Urinary bladder (tissue), 4 donors: ENCODE measurements around the gene EBF4. TPM values are rescaled to one million over a fixed set of nuclear protein-coding genes. Genes with fewer than 3 reads are reported as not detected.
"Not testable (repeated sequence)": the region's sequence is repeated elsewhere in the genome, so short reads cannot be mapped to it uniquely, and the experiment has no call there.

Source experiments
- DNase-seq: peaks from one replicate; pipeline ENCODE4 v3.0.0-alpha.2; 2015; ENCODE audit errors: extremely low spot score
- H3K27ac ChIP-seq: one replicate; pipeline ENCODE4 v1.5.1; 2013; ENCODE audit warnings: low read depth, mild to moderate bottlenecking, moderate library complexity
- H3K36me3 ChIP-seq: one replicate; pipeline ENCODE4 v1.6.1; 2013; ENCODE audit warnings: mild to moderate bottlenecking, moderate library complexity; ENCODE audit not compliant: insufficient read depth
- H3K4me1 ChIP-seq: one replicate; pipeline ENCODE4 v1.6.1; 2013; ENCODE audit warnings: mild to moderate bottlenecking, moderate library complexity; ENCODE audit not compliant: insufficient read depth
- H3K4me3 ChIP-seq: one replicate; pipeline ENCODE4 v1.5.1; 2013; ENCODE audit warnings: low read depth, low read length
- whole genome bisulfite sequencing: extraction: QIAGEN DNeasy Blood & Tissue Kit; methylation state at CpG from one replicate; pipeline ENCODE4 v1.1.7; 2013; 5-methylcytosine and 5-hydroxymethylcytosine counted together
- polyA plus RNA-seq: library from polyadenylated mRNA; stranded (reverse); fragments of 200-250 nt; gene quantifications from one replicate; pipeline ENCODE4 v1.2.3, GENCODE V29; 2013
- total RNA-seq: library from RNA; depleted of rRNA; stranded (reverse); fragments of >200 nt; gene quantifications from one replicate; pipeline ENCODE4 v1.2.3, GENCODE V29; 2014
- donor health status: healthy with polysubstance abuse.
- donor health status: healthy.

The EBF4 gene
- total and polyA plus RNA-seq, 2 donors = 9.3 to 28.9 TPM

- peaks cover 10% of the 10 kb centered on the region for H3K36me3 ChIP-seq
Measured at GRCh38 chr20:2658414-2659354, 33.9 kb upstream of the EBF4 start.

GRCh38 chr20:2659547-2659946 lies 33.0 kb upstream of the EBF4 start:
- no peaks in the 10 kb centered on the region for H3K4me1 ChIP-seq
- H3K4me3 ChIP-seq = no peak overlapping the region
- H3K27ac ChIP-seq = no peak overlapping the region
- 90% methylated on average over 10 of the region's 10 CpGs for WGBS
- peaks cover 10% of the 10 kb centered on the region for H3K36me3 ChIP-seq
- no peak for DNase-seq

More at GRCh38 chr20:2658414-2659354, 33.9 kb upstream of the EBF4 start:
- DNase-seq = no peak
- no peaks in the 10 kb centered on the region for H3K4me1 ChIP-seq
- WGBS = 74% methylated on average over 13 of the region's 13 CpGs
- no peak overlapping the region for H3K27ac ChIP-seq
- H3K4me3 ChIP-seq = no peak overlapping the region

GRCh38 chr20:2663364-2663886 lies 29.2 kb upstream of the EBF4 start:
- WGBS = 9% methylated on average over 13 of the region's 13 CpGs
- DNase-seq = no peak
- Histone ChIP-seq H3K4me3 (peak overlapping the region; percentile 82), H3K36me3 (no peaks in the 10 kb centered on the region), H3K4me1 (no peaks in the 10 kb centered on the region), H3K27ac (no peak overlapping the region)

- H3K36me3 ChIP-seq = no peaks in the 10 kb centered on the region
- peak within 1 kb of the TSS; percentile 76 for H3K27ac ChIP-seq
- H3K4me1 ChIP-seq = no peaks in the 10 kb centered on the region
- WGBS = 4% methylated on average over 49 of the region's 49 CpGs
- peak within 1 kb of the TSS; percentile 82 for H3K4me3 ChIP-seq
- DNase-seq = peak; percentile 79
Measured at GRCh38 chr20:2663887-2664719, 28.5 kb upstream of the EBF4 start, which contains the start of gene IDH3B. IDH3B (minus strand) TSS chr20:2664216; CDS start chr20:2664188, 28 bp downstream.

- Histone ChIP-seq H3K4me1 (no peaks in the 10 kb centered on the region), H3K36me3 (no peaks in the 10 kb centered on the region), H3K4me3 (no peak overlapping the region), H3K27ac (no peak overlapping the region)
- no peak for DNase-seq
- WGBS = 22% methylated on average over 4 of the region's 4 CpGs
Measured at GRCh38 chr20:2671977-2672376, 20.6 kb upstream of the EBF4 start.

GRCh38 chr20:2672446-2672845 lies 20.1 kb upstream of the EBF4 start:
- no peak for DNase-seq
- WGBS = 77% methylated on average over 3 of the region's 3 CpGs
- Histone ChIP-seq H3K4me3 (no peak overlapping the region), H3K36me3 (no peaks in the 10 kb centered on the region), H3K27ac (no peak overlapping the region), H3K4me1 (no peaks in the 10 kb centered on the region)

- WGBS = 84% methylated on average over 4 of the region's 4 CpGs
- no peak for DNase-seq
- Histone ChIP-seq H3K27ac (no peak overlapping the region), H3K4me1 (no peaks in the 10 kb centered on the region), H3K36me3 (no peaks in the 10 kb centered on the region), H3K4me3 (no peak overlapping the region)
Measured at GRCh38 chr20:2673453-2673852, 19.1 kb upstream of the EBF4 start.

GRCh38 chr20:2680046-2680445 lies 12.5 kb upstream of the EBF4 start:
- H3K4me3 ChIP-seq = no peak overlapping the region
- DNase-seq = no peak
- no peaks in the 10 kb centered on the region for H3K36me3 ChIP-seq
- no peak overlapping the region for H3K27ac ChIP-seq
- 76% methylated on average over 4 of the region's 4 CpGs for WGBS
- H3K4me1 ChIP-seq = no peaks in the 10 kb centered on the region

- H3K36me3 ChIP-seq, H3K27ac ChIP-seq, H3K4me1 ChIP-seq, H3K4me3 ChIP-seq, DNase-seq: not testable (repeated sequence)
- 87% methylated on average over 3 of the region's 3 CpGs for WGBS
Measured at GRCh38 chr20:2682040-2682439, 10.5 kb upstream of the EBF4 start.

- 80% methylated on average over 4 of the region's 4 CpGs for WGBS
- not testable (repeated sequence) for H3K27ac ChIP-seq, DNase-seq, H3K4me3 ChIP-seq, H3K36me3 ChIP-seq, H3K4me1 ChIP-seq
Measured at GRCh38 chr20:2684817-2685216, 7.8 kb upstream of the EBF4 start.

- Histone ChIP-seq H3K4me1 (no peaks in the 10 kb centered on the region), H3K36me3 (no peaks in the 10 kb centered on the region), H3K27ac (no peak overlapping the region), H3K4me3 (no peak overlapping the region)
- 40% methylated on average over 6 of the region's 6 CpGs for WGBS
- no peak for DNase-seq
Measured at GRCh38 chr20:2687514-2687913, 5.1 kb upstream of the EBF4 start.

- no peak overlapping the region for H3K27ac ChIP-seq
- no peak overlapping the region for H3K4me3 ChIP-seq
- no peak for DNase-seq
- H3K4me1 ChIP-seq = no peaks in the 10 kb centered on the region
- no peaks in the 10 kb centered on the region for H3K36me3 ChIP-seq
- WGBS = 21% methylated on average over 18 of the region's 18 CpGs
Measured at GRCh38 chr20:2688041-2688591, 4.5 kb upstream of the EBF4 start.

- H3K36me3 ChIP-seq = no peaks in the 10 kb centered on the region
- no peaks in the 10 kb centered on the region for H3K4me1 ChIP-seq
- DNase-seq = no peak
- no peak overlapping the region for H3K27ac ChIP-seq
- 90% methylated on average over 3 of the region's 3 CpGs for WGBS
- H3K4me3 ChIP-seq = no peak overlapping the region
Measured at GRCh38 chr20:2690213-2690612, 2.4 kb upstream of the EBF4 start.
